ENCODE results near the gene SLC6A13.

The SLC6A13 gene

GRCh38 chr12:212715-213526, 49.7 kb downstream of the SLC6A13 start:
- no peak for DNase-seq

DNA sequence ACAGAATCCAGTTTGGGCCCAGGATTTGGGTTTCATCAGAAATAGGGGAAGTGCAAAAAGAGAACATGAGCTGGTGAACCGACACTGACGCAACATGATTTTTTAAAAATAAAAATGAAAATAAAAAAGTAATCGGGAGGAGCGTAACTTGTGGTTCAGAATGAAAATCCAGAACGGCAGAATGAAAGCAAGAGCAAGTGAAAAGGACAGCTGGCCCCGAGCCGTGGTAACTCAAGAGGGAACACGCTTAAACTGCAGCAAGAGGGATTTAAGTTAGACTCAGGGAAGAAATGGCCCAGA, 50.3 kb downstream of the SLC6A13 start:
- DNase-seq = no peak

- no peak for DNase-seq
Measured at GRCh38 chr12:211639-212414, 50.8 kb downstream of the SLC6A13 start.

DNA sequence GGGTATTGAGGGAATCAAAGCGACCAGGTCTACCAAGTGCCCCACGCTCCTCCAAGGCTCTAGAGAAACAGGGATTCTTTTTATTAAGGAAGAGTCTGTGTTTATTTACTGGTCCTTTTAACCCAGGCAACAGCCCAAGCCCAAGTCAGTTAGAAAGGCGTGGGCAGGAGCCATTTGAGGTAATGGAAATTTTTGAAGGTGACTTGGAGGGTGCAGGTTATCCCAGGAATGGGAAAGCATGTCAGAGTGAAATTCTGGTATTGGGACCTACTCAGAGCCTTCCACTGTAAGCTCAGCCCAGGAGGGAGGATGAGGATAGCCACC, 51.5 kb downstream of the SLC6A13 start:
- DNase-seq = no peak

- DNase-seq = no peak
Measured at GRCh38 chr12:210277-211141, 52.1 kb downstream of the SLC6A13 start.

- no peak for DNase-seq
Measured at GRCh38 chr12:209851-210250, 52.8 kb downstream of the SLC6A13 start.

DNA sequence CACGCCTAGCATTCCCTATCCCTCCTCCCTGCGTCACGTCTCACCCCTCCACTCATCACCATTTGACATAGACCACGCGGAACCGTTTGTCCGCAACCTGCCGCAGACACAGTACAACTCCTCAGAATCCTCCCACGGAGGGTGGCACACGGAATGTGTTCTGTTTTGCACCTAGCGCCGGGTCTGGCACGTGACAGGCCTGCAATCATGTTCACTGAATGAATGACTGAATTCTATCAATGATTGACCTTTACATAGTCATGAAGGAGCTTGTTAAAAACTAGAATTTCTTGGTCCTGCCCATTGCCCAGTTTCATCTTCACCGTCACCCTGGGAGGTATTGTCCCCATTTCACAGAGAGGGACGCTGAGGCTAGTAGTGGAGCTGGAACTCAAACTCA, 53.4 kb downstream of the SLC6A13 start:
- no peak for DNase-seq

- no peak for DNase-seq
Measured at GRCh38 chr12:208813-209212, 53.8 kb downstream of the SLC6A13 start.

- no peak for DNase-seq
Measured at GRCh38 chr12:207804-208203, 54.8 kb downstream of the SLC6A13 start.

DNA sequence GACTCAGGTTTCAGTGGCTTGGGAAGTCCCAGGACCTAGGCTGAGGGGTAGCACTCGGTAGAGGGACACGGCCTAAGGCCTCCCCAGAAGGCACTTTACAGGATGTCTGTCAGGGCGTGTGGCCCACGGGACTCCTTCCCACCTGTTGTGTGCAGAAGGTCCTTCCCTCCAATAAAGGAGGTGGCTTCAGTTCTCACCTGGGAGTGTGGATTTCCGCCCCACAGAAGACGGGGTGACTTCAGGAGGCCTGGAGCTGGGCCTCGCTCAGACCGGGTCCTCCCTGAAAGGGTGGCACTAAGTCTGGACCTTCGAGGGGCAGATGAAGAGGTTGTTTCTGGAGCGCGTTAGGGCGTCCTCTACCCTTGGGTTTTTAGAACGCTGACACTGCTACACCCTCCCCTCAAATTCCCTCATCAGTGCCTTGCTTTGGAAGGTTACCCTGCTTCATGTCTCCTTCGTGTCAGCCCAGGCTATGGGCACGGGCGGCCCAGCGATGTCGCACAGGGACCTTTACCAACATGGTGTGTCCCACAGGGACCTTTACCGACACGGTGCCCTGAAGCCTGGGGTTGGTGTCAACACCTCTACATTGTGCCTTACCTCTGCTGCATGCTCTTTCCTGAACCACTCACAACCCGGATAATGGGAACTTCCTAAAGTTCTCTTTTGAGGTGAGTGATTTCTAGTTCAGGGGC, 55.7 kb downstream of the SLC6A13 start:
- DNase-seq = no peak

GRCh38 chr12:205026-205425, 57.6 kb downstream of the SLC6A13 start:
- no peak for DNase-seq

DNA sequence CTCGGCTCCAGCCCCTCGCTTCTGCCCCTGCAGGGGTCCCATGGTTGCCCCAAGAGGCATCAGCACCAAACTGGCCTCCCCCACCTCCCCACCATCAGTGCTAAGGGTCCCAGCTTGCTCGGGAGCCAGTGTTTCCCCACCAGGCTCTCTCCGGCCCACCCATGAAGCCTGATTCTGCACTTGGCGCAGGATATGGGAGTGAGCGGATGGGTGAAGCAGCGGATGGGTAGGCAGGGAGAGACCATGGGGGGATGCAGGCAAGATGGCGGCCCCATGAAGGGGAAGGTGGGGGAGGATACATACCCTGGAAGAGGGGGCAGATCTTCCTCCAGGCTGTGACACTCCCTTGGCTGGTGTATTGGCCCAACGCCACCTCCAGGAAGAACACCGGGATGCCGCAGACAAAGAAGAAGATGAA, 58.4 kb downstream of the SLC6A13 start:
- DNase-seq = no peak

- DNase-seq = no peak
Measured at GRCh38 chr12:203462-204260, 59.0 kb downstream of the SLC6A13 start.

- no peak for DNase-seq
Measured at GRCh38 chr12:203074-203461, 59.6 kb downstream of the SLC6A13 start.

GRCh38 chr12:202081-202731, 60.4 kb downstream of the SLC6A13 start:
- peak; percentile 87 for DNase-seq

DNA sequence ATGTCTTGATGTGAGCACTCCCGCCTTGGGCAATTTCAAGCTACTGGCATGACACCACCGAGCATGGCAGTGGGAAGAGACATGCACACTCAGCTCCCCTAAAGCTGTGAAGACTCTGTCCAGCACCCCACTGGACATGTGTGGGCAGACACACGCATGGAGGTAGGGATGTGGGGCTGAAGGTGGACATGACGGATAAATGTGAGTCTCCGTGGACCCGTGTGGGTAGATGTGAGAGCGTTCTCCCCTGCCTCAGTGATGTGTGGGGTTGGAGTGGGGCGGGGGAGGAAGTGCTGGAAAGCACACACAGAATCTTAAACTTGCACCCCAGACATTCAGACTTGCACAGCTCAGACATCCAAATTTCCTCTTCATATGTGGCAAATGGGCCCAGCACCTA, 61.3 kb downstream of the SLC6A13 start:
- DNase-seq = no peak

DNA sequence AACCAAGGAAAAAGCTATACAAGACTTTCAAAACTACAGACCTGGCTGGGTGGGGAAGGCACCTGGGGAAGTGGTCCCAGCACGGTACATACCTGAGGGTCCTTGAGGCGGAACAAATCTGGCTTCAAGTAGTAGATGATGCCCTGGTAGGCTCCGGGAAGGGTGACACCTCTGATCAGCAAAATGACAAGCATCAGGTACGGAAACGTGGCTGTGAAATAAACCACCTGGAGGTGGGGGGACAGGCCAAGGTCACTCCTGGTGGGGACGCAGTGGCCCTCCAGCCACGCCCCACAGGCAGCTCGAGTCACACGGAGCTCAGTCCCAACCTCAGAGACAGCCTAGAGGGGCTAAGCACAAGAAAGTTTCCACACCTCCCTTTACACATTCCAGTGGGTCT, 63.9 kb downstream of the SLC6A13 start:
- DNase-seq = no peak

GRCh38 chr12:197911-198695, 64.5 kb downstream of the SLC6A13 start:
- DNase-seq = no peak

- DNase-seq = no peak
Measured at GRCh38 chr12:197347-197746, 65.3 kb downstream of the SLC6A13 start.

DNA sequence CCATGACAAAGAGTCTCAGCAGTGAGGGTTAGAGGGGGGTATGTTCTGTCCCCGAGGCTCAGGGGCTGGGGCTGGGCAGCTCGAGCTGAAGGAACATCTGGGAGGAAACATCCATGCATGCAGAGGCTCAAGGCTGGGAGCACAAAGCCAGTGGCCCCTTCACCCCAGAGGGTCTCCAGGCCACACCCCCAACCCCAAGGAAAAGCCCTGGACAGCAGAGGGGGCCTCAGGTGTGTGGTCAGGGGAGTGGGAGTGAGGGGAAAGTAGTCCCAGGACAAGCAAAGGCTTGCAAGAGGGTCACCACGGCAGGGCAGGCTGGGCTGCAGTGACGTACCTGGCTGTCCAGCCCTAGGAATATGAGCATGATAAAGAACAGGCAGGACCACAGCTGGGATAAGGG, 66.2 kb downstream of the SLC6A13 start:
- no peak for DNase-seq

DNA sequence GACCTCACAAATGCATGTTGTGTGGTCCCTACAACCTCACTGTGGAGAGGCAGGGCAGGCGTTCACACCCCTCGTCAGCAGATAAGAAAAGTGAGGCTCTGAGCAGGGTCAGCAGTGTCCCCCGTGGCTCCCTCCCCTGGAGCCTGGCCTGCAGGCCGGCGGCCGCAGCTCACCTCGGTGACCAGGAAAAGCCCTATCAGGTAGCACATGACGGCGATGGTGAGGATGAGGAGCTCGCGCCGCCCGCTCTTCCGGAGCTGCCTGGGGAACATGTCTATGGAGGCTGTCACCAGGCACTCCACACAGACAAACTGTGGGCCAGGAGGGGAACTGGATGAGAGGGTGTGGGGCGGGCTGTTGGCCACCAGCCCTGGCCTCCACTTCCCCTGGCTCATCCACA, 66.7 kb downstream of the SLC6A13 start:
- DNase-seq = no peak

All from NCI-H345 (cell line).